IPS DF 19.7 (cell line): ENCODE data around the gene VCP.
"Not testable (repeated sequence)": the region's sequence is repeated elsewhere in the genome, so short reads cannot be mapped to it uniquely, and the experiment has no call there.

ENCODE experiments used
- DNase-seq: peaks from one replicate; pipeline ENCODE4 v3.0.0-alpha.2; 2013; ENCODE audit warnings: low read depth, low spot score

VCP gene

DNA sequence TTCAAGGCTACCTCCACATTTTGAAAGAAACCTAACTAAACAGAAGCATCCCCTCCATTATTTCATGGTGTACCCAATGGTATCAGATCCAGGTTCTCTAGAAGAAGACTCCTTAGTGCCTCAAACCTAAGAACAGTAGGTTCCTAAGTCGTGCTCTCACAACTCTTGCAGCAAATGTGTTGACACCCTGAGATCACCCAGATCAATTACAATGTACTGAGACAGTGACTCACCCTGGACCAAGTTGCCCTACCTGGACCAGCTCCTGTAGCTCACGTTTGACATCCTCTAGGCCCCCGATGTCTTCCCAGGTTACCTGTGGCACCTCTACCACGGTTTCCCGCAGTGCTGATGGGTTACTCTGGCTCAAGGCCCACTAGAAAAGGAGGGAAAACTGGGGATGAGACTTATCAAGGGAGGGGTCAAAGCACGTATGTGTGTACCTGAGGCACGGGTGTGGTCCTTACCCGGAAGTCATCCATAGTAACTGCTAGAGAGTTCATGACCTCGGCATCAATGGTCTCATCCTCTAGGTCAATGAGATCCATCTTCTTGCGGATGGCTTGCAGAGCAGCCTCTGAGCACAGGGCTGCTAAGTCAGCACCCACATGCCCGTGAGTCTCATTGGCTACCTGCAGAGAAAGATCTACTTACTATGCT lies 11.7 kb downstream of the VCP start:
- no peak for DNase-seq

DNA sequence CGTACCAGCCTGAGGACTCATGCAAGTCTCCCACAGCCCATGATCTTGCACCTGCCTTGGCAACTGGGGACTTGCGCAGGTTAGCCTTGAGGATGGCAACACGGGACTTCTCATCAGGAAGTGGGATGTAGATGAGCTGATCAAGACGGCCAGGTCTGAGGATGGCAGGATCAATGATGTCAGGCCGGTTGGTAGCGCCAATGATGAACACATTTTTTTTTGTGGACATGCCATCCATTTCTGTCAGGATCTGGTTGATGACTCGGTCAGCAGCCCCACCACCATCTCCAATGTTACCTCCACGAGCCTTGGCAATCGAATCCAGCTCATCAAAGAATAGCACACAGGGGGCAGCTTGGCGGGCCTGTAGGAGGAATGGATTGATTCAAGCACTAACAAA lies 13.0 kb downstream of the VCP start:
- no peak for DNase-seq

DNA sequence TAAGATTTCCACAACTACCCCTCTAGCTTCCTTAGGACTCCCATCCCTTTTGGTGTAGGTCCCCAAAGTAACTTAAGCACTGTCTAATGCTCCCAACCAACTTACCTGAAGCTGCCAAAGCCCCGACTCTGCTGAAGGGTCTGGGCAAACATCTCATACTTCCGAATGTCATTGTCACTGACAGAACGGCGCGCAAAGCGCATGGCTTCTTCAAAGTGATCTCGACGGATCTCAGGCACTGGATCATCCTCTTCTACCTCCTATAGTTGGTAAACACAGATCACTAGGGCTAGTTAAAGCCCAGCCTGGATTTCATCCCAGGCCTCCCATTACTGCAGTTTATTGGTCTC lies 15.2 kb downstream of the VCP start:
- no peak for DNase-seq

DNA sequence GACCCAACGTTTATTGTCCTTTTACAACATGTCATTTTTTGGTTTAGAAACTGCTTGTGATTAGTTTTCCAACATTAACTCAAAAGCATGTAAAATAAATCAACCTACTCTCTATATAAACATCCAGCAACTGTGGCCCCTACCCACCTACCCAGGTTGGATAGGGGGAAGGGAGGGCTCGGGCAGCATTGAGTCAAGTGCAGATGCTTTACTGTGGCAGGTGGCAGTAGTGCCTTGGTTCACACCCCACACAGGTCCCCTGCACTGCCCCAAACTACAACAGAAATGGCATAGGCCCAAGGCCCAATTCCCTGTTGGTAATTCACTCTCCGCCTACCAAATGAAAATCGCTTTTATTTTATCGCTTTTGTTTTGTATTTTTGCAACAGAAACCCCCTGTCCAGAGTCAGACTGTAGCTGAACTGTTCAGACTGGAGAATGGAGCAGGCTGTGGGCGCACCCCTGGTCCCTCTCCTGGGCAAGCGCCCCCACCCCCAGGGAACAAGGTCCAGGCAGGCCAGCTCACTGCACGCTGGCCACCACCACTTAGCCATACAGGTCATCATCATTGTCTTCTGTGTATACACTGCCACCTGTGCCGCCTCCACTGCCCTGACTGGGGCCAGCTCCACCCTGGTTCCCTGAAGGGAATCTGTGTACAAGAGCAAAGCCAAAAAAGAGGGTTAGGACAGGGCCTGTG lies 15.7 kb downstream of the VCP start:
- no peak for DNase-seq

DNA sequence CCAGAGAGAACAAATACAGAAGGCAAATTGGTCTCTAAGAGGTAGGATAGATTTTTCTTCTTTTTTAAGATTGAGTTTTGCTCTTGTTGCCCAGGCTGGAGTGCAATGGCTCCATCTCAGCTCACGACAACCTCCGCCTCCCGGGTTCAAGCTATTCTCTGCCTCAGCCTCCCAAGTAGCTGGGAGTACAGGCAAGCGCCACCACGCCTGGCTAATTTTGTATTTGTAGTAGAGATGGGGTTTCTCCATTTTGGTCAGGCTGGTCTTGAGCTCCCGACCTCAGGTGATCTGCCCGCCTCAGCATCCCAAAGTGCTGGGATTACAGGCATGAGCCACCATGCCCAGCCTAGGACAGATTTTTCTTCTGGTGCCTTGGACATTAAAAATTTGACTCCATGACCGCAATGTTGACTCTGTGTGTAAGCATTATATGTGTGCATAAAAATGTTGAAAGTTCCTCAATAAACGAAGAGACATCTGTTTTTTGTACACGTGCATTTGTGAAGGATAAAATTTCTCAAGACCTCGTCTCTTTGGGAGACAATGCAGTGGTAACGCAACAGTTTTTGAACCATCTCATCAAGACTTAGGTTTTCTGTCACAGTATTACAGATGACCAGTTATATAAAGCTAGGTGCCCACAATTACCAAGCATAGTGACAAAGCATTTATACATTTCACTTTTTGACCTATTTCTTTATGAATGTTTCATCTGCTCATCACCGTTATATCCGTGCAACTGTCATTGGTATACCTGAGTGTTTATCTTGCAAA lies 17.4 kb downstream of the VCP start:
- no peak for DNase-seq

DNA sequence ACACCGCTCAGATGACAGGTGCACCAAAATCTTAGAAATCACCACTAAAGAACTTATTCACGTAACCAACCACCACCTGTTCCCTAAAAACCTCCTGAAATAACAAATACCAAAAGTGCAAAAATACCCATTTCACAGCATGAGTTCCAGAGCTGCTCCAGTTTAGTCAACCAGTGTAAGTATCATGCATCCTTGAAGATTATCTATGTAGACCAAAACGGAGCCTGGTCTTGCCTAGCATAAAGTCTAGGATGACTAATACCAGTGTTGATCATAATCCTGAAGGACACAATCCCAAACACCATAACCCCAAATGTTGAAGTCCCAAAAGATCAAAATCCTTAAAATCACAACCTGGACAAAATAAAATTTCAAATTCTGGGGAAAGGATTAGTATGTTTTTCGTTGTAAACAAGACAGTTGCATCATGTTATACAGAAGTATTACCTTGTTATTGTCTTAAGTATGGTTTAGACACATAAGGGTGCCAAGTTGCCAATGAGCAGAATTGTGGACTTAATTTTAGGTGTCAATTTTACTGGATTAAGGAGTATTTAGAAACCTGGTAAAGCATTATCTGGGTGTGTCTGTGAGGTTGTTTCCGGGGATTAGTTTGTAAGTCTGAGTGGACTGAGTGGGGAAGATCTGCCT lies 18.1 kb downstream of the VCP start:
- no peak for DNase-seq

DNA sequence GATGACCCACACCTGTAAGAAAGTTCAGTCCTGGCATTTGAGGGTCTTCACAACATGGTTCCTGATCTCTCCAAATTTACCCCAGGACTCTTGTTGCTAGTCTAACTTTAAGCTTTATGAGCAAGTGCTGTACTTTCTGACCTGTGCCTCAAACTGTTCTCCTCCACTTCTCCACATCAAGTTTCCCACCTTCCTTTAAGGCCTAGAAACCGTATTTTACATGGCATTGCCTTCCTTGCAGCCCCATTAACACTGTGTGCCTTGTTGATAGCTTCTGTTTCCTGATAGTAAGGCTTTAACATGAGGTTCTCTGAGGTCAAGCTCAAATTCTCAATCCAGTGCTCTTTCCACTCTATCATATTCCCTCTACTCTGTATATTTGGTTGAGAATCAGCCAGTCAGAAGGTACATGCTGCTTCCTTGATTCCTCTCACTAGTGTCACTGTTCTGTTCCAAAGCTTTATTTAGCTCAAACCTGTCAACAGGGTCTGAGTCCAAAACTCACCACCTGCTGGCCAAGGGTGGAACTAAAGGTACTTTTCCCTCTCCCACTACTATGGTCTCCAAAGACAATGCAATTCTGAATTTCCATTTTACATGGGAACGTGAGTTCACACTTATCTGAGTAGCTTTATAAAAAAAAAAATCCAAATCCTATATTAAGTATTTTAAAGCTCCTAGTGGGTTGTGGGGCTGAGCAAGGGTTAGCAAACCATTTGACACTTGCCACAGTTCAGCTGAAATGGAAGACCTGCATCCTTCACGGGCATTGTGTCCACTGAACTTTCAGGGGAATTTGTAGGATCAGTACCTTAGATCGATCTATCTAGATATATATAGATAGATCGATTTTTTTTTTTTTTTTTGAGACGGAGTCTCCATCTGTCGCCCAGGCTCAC lies 21.1 kb downstream of the VCP start:
- no peak for DNase-seq

DNA sequence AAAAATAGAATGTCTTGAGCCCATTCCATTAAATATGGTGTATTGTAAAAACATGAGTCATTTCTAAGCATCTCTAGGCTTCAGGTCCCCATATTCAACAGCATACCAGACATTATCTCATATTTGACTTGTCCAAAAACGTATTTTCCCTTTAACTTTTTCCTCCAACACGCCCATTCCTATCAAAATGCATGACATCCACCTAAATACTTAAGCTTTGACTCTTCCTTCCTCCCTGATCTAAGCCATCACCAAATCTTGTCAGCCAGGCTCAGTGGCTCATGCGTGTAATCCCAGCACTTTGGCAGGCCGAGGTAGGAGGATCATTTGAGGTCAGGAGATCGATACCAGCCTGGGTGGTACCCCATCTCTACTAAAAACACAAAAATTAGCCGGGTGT lies 23.9 kb downstream of the VCP start:
- no peak for DNase-seq

DNA sequence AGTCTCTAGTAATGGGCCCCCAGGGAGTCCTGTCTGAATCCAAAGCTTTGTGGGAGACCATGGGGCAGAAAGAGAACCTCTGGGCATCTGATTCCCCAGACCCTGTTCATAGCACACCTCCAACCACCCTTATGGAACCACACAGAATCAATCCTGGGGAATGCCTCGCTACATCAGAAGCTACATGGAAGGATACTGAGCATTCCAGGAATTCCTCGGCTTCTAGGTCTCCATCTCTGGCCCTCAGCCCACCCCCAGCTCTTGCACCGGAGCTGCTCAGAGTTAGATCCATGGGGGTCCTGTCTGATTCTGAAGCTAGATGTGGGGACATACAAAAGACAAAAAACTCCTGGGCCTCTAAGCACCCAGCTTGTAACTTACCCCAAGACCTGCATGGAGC lies 28.4 kb downstream of the VCP start:
- peak; percentile 35 for DNase-seq

DNA sequence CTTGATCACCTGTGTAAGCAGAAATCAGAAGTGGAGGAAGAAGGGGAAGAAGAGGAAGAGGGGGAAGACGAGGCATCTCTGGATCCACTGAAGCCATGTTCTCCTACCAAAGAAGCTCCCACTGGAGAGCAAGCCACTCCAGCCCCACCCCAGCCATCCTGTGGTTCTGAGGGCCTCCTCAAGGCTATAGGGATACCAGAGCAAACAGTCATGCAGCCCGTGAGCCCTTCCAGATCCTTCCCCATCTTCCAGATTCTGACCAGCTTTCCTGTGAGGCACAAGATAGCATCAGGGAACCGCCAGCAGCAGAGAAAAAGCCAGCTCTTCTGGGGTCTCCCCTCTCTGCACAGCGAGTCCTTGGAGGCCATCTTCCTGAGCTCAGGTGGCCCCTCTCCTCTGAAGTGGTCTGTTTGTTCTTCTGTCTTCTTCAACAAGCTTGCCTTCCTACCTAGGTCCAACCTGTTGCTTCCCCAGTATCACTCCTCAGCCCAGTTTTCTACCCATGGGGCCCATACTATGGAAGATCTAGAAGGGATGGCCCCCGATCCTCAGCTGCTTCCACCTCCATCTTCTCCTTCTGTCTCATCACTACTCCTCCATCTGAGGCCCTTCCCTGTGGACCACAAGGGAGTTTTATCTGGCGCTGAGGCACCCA lies 29.4 kb downstream of the VCP start:
- DNase-seq, result no peak

DNA sequence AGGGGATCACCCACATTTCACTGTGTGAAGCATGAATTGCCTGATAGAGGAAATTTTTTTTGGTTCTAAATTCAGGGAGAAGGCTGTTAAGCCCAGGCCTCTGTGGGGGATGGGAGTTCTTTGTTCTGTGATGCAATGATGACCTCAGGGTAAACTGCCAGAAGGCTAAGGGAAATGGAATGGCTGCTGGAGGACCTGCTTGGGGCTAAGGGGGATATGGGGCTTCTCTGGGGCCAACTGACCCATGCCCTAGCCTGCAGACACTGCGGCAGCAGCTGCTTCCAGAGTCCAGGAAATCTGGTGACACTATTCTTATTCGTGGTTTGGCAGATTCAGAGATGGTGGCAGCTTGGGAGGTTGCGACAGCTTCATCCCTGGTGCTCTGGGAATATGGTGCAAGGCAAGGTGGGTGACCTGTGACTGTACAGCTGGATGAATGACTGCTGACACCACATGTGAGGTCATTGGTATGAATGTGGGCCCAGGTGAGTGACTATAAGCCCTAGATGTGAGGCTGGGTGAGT lies 30.3 kb downstream of the VCP start:
- no peak for DNase-seq

DNA sequence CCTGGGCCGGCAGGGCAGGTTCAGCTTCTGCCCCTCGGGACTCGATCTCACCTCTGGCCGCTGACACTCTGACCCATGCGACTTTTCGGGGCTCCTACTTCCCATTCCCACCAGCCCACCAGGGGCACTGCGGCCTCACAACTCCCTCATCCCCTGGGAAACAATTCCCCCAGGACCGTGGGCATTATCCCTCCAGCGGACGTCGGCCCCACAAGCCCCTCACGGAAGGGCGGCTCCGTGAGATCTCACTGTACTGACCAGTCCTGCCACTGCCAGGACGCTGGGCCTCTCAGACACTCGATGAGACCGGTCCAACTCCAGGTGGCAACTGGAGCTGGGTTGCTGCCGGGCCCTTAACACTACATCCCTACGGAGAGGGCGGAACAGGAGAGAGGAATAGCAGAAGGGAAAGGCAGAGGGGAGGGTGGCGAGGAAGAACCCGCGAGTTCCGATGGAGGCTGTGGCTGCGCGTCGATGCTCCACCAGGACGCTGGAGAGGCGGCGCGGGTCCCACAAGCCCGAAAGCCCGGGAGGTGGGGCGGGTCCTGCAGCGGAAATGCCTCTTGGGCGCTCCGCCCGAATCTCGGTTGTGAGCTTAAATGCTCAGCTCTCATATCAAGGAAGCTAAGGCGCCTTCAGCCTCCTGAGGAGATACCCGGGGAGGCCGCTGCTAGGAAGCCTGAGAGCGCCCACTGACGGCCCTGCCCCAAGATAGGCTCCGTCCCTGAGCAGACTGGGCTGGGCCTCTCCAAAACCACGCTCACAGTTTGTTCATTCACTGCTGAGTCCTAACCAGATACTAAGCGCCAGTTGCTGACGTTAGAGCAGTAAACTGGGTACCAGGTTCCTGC lies 36.3 kb downstream of the VCP start:
- no peak for DNase-seq

DNA sequence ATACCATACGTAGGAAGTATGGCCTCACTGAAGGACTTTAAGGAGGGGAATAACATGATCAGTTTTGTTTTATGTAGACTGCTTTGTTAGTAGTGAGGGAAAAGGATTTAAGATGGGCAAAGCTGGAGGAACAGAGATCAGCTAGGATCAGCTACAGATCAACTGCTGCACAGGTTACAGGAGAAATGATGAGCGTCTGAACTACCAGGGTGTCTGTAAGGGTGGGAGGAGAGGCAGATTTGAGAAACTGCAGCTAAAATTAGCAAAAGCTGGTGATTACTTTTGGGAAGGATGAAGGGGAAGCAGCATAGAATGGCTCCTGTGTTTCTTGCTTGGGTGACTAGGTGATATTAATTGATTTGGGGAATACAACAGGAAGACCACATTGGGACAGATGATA lies 39.3 kb downstream of the VCP start:
- DNase-seq, result no peak

DNA sequence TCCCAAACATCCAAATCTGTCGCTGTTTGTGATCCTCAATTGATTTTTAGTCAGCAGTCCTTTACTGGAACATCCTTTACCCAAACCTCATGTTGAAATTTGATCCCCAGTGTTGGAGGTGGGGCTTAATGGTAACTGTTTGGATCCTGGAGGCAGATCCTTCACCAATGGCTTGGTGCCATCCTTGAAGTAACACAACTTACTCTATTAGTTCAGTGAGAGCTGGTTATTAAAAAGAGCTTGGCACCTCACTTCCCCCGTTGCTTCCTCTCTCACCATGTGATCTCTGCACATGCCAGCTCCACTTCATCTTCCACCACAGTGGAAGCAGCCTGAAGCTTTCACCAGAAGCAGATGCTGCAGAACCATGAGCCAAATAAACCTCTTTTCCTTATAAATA lies 42.6 kb downstream of the VCP start:
- no peak for DNase-seq

DNA sequence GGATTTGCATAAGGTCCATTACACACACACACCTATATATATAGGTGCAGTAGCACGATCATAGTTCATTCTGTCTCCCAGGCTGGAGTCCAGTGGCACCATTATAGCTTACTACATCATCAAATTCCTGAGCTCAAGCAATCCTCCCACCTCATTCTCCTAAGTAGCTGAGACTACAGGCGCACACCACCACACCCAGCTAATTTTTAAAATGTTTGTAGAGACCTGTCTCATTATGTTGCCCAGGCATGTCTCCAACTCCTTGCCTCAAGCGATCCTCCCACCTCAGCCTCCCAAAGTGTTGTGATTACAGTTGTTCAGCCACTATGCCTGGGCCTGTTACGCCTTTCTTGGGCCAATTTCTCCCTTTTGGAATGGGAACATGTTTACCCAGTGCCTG lies 43.2 kb downstream of the VCP start:
- no peak for DNase-seq

DNA sequence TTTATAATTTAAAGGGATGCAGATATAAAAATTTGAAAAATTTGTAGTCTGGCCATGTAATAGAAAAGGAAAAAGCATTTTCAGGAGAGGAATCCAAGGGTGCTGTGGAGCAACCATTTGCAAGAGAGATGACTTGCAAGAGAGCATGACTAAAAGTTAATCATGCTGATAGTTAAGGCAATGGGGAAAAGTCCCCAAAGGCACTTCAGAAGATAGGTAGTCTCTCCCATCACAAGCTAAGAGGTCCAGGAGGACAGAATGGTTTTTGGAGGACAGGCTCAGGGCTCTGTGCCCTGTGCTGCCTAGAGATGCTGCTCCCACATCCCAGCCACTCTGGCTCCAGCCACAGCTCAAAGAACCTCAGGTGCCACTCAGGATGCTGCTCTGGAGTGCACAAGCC lies 44.1 kb downstream of the VCP start:
- no peak for DNase-seq

DNA sequence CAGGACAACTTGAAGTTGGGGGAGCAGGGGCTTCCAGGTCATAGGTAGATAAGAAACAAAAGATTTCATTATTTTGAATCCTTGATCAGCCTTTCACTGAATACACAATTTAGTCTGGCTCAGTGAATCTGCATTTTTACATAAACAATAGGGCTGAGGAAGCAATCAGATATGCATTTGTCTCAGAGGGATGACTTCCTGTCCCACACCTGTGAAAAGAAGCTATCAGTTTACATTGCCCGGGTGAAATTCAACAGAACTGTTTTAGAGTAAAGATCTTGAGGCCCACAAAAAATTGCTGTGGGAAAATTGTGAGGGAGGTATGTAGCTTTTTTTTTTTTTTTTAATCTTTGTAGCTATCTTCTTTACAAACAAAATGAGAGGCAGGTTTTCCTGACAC lies 44.6 kb downstream of the VCP start:
- DNase-seq, result no peak

DNA sequence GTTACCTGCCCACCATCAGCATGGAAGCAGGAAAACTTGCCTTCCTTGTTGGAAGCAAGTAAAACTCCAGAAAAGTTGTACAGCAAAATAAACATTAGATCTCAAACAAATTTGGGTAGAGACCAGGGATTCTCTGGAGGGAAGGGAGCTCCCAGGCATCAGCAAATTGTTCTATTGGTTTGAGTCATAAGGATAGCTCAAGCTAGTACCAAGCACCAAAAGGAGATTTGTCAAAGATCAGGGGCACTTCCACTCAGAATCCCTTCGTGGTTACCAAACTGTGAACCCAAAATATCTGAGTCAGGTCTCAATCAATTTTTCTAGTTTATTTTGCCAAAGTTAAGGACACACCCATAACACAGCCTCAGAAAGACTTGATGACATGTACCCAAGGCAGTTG lies 45.1 kb downstream of the VCP start:
- DNase-seq, result no peak

DNA sequence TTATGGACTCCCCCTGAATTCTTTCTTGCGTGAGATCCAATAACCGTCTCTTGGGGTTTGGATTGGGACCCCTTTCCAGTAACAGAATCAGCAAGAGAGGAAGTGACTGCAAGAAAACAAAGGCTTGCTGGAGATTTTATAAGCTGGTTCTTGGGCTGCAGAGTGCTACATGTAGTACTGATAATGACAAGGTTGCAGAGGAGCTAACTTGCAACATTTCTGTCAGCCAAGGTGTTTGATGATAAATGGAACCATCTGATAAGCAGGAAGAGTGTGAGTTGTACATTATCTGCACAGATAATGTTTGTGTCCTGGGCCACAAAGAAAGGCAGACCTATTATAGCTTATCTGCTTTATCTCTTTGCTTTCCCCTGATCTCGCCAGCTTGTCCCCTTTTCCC lies 45.8 kb downstream of the VCP start:
- no peak for DNase-seq

DNA sequence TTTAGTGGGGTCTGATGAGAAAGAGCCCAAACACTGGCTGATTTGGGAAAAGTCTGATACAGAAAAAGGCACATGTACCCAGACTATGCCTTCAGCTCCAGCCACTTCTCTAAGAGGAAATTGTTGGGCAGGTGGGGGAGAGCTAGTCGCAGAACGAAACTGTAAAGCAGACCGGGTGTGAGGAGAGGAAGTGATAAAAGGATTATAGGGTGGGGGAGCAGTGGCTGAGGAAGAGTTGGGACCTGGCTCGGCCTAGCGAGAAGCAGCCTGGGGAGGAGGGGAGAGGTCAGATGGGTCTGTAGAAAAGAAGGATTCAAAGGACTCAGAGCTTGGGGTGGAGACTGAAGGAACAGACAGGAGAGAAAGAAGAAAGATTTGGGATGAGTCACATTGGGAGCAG lies 49.0 kb downstream of the VCP start:
- not testable (repeated sequence) for DNase-seq
